Heart right ventricle (tissue), 16 donors: ENCODE results near the gene ZSWIM7. TPM values are rescaled to one million over a fixed set of nuclear protein-coding genes. Genes with fewer than 3 reads are reported as not detected.

Experiments
- ATAC-seq, 8 donors: fragments of 200-7000 bp; cut with Tn5 transposase; one replicate each; pipeline ENCODE4 v1.9.1; 2020; ENCODE audit warnings: mild to moderate bottlenecking in 8 of 8, moderate library complexity in 8 of 8, moderate number of reproducible peaks in 1 of 8
- DNase-seq, 2 donors: peaks; one replicate each; pipeline ENCODE4 v3.0.0-alpha.2; 2020
- H3K27ac ChIP-seq, 10 donors: fragments of 200-600 bp; sonication (generic) in 2 of 10; one replicate each; pipeline versions ENCODE4 v1.5.0 to v1.8.0; 2020 to 2022; ENCODE audit warnings: mild to moderate bottlenecking in 3 of 10
- H3K27me3 ChIP-seq, 7 donors: fragments of 200-600 bp; one replicate each; pipeline ENCODE4 v1.8.0; 2021 to 2022; ENCODE audit warnings: mild to moderate bottlenecking in 2 of 7
- H3K36me3 ChIP-seq, 9 donors: fragments of 200-600 bp; sonication (generic) in 1 of 9; one replicate each; pipeline versions ENCODE4 v1.5.0 to v1.8.0; 2020 to 2022; ENCODE audit warnings: mild to moderate bottlenecking in 2 of 9
- H3K4me1 ChIP-seq, 9 donors: fragments of 200-600 bp; sonication (generic) in 1 of 9; one replicate each; pipeline versions ENCODE4 v1.5.0 to v1.8.0; 2020 to 2022; ENCODE audit warnings: mild to moderate bottlenecking in 4 of 9
- H3K4me3 ChIP-seq, 10 donors: fragments of 200-600 bp; sonication (generic) in 2 of 10; one replicate each; pipeline versions ENCODE4 v1.5.0 to v1.8.0; 2020 to 2022; ENCODE audit warnings: mild to moderate bottlenecking in 7 of 10, moderate library complexity in 2 of 10
- H3K9me3 ChIP-seq, 11 donors: fragments of 200-600 bp in 10 of 11; sonication (generic) in 2 of 11; one replicate each; pipeline versions ENCODE4 v1.5.0 to v1.8.0; 2013 to 2022; ENCODE audit warnings: mild to moderate bottlenecking in 2 of 11, control low read depth in 1 of 11, moderate library complexity in 1 of 11
- CTCF ChIP-seq, 9 donors: fragments of 200-600 bp; sonication (generic) in 2 of 9; IDR thresholded peaks; one replicate each; pipeline versions ENCODE4 v1.5.0 to v1.8.0; 2021 to 2022; ENCODE audit warnings: antibody characterized with exemption in 9 of 9, mild to moderate bottlenecking in 5 of 9, moderate library complexity in 1 of 9
- WGBS, 2 donors: extraction: QIAGEN DNeasy Blood & Tissue Kit; methylation state at CpG; one replicate each; pipeline ENCODE4 v1.1.7; 2013; ENCODE audit warnings: inconsistent platforms in 1 of 2; 5-methylcytosine and 5-hydroxymethylcytosine counted together
- intact Hi-C, 10 donors: fragments of 100-400 bp; cut with DNase I; formaldehyde crosslinking; loops; one replicate each; pipeline versions ENCODE4 v1.11.1 to v1.14.2; 2022
- polyA plus RNA-seq, 2 donors: library from polyadenylated mRNA; stranded (reverse); fragments of 200-250 nt; gene quantifications; one replicate each; pipeline ENCODE4 v1.2.3, GENCODE V29; 2013
- total RNA-seq, 10 donors: library from RNA; stranded (reverse); fragmentation: NEBNext Ultra II Directional in 3 of 10; extraction: Animal tissue kit (Norgen Biotek cat#: 25700) in 3 of 10; gene quantifications; one replicate each; pipeline versions ENCODE4 v1.2.1 to v1.2.4, GENCODE V29; 2021 to 2023
- donor health status: Arrhythmogenic right ventricular cardiomyopathy.
- donor health status: ischemic (EF 13 %, LVEDD 7.1; RV severe dilation, severe dysfunction).
- donor health status: healthy with polysubstance abuse.
- donor health status: DM: no; HTN: yes; CAD: no.
- donor health status: DM: no; HTN: no; CAD: no.
- donor health status: ischemic (EF 25% LVEDD 6.9; RV normal size, moderate dysfunction).
- donor health status: ischemic (EF 25% LVEDD 5.7; RV mildly dilated, moderate dysfunction).
- donor health status: healthy.
- donor health status: DM: yes; HTN: yes; CAD: no.
- donor health status: Ischemic cardiomyopathy.
- donor health status: ischemic (EF 35%, LVEDD 5.7; RV mildly dilated, moderate dysfunction).
- donor health status: nonischemic (EF 11% LVEDD 7.7; RV severe dilation, severe dysfunction).
- donor health status: DM: yes; HTN: yes; CAD: no.
- donor health status: PGD.
- donor health status: ischemic (EF 29% LVEDD 5.4; RV normal size, mild dysfunction).
- donor health status: nonischemic (EF 23%, LVEDD 6.1; RV moderate dilation, normal function).

Gene ZSWIM7
- total and polyA plus RNA-seq, 12 donors: 28.5 to 50.7 (median 34.1) TPM

- no peaks in the 10 kb centered on the region for H3K36me3 ChIP-seq
- TF ChIP-seq CTCF (IDR thresholded peaks at IDR 0.05): no peak
- 4% methylated on average over 62 to 64 of the region's 64 CpGs for WGBS, 2 donors
- H3K9me3 ChIP-seq: peaks cover 0 to 4% (median 0%) of the 10 kb centered on the region in 11 donors
- intact Hi-C loops: loop anchor here in 4 of 10 donors (5.0 to 10.0 kb wide), 2 partner anchors 49 to 52 kb away; partner anchors contain the start of genes TTC19 (in 4 of the 4) and ZSWIM7 (in 4 of the 4)
- H3K4me1 ChIP-seq: peaks cover 6 to 58% (median 18%) of the 10 kb centered on the region in 9 donors
- peaks cover 0 to 27% (median 7%) of the 10 kb centered on the region in 7 donors for H3K27me3 ChIP-seq
- peak in 1 of 2 donors; percentile 26 for DNase-seq
- ATAC-seq: peak in 7 of 8 donors; percentile 18 to 48 (median 25)
- peak overlapping the region; percentile 9 to 71 (median 61) for H3K4me3 ChIP-seq
- peak overlapping the region in 9 of 10 donors; percentile 32 to 78 (median 56) for H3K27ac ChIP-seq
These were observed 53.8 kb downstream of the ZSWIM7 start for GRCh38 chr17:15945527-15946191.

DNA sequence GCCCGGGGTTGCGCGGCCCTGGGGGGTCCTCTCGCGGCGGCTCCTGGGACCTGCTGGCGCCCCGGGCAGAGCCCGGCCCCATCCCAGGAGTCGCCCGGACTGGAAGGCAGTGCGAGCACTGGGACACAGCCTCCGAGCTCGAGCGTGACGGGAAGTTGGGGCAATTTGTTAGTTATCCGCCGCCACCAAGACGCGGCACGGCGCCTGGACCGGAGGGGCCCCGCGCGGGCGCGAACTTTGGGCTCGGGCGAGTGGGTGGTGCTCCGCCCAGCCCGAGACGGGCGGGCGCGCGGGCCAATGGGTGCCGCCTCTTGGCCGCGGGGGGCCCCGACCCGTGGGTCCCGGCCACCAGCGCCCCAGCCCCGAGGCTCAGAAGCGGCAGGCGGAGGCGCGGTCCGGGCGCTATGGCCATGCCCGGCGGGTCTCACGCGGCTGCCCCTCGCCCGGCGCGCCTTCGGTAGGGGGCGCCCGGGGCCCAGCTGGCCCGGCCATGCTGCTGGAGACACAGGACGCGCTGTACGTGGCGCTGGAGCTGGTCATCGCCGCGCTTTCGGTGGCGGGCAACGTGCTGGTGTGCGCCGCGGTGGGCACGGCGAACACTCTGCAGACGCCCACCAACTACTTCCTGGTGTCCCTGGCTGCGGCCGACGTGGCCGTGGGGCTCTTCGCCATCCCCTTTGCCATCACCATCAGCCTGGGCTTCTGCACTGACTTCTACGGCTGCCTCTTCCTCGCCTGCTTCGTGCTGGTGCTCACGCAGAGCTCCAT is 54.6 kb downstream of the ZSWIM7 start, which contains the start of gene ADORA2B:
TSS of gene ADORA2B (plus strand) at position 372 of the 768 bp plus-strand sequence. CDS start at position 491, 119 bp downstream.
- peak; percentile 28 to 68 (median 54) for TF ChIP-seq CTCF (IDR thresholded peaks at IDR 0.05)
- ATAC-seq: peak; percentile 77 to 87 (median 79)
- 0 to 1% methylated on average over 85 to 88 of the region's 88 CpGs for WGBS, 2 donors
- peak within 1 kb of the TSS; percentile 13 to 78 (median 54) for H3K27ac ChIP-seq
- peaks cover 6 to 58% (median 18%) of the 10 kb centered on the region in 9 donors for H3K4me1 ChIP-seq
- peak within 1 kb of the TSS; percentile 9 to 71 (median 61) for H3K4me3 ChIP-seq
- peaks cover 0 to 27% (median 7%) of the 10 kb centered on the region in 7 donors for H3K27me3 ChIP-seq
- no peaks in the 10 kb centered on the region for H3K36me3 ChIP-seq
- intact Hi-C loops: loop anchor here in 4 of 10 donors (5.0 to 10.0 kb wide), 2 partner anchors 50 to 52 kb away; partner anchors contain the start of genes TTC19 (in 4 of the 4) and ZSWIM7 (in 4 of the 4)
- DNase-seq: peak; percentile 41 to 66
- H3K9me3 ChIP-seq: peaks cover 0 to 4% (median 0%) of the 10 kb centered on the region in 11 donors

DNA sequence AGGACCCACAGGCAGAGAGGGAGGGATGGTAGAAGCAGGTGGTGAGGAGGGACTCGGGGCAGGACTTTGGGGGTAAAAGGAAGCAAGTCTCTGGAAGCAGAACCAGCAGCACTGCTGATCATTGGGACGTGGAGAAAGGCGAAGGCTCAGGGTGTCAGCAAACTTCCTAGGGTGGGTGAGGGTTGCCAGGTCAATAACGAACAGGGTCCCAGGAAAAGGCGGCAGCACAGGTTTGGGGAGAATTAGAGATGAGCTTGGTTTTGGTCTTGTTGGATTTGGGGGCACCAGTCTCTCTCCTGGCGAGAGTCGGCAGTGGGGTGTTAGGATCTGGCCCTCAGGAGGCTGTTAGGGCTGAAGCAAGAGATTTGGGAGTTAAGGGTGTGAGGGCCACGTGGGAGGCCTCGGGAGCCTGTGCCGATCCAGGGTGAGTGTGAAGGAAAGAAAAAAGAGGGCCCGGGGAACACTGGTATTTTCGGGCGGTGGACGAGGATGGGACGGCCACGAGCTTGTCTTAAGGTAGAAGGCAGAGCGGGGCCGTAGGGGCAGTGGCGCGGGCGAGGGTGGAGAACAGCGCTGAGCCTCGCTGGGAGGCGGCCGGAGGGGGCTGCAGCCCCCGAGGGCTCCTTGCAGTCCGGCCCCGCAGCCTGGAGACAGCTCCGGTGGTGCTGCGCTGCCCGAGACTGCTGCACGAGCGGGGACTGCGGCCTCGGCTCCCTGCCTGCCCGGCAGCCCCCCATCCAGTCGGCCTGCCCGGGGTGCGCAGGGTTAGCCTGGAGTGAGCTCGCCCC is 55.3 kb downstream of the ZSWIM7 start:
- intact Hi-C loops: loop anchor here in 2 of 10 donors (10.0 kb wide), 1 partner anchor 51 kb away; the partner anchor contains the start of genes TTC19 (in 2 of the 2) and ZSWIM7 (in 2 of the 2)
- WGBS, 2 donors: 19 to 20% methylated on average over 35 to 40 of the region's 40 CpGs

More for the DNA sequence above, 55.3 kb downstream of the ZSWIM7 start:
- DNase-seq: no peak
- Histone ChIP-seq H3K4me3 (peak overlapping the region; percentile 9 to 71 (median 61)), H3K4me1 (peaks cover 6 to 58% (median 18%) of the 10 kb centered on the region in 9 donors), H3K27ac (peak overlapping the region in 6 of 10 donors; percentile 32 to 78 (median 65)), H3K36me3 (no peaks in the 10 kb centered on the region), H3K27me3 (peaks cover 0 to 27% (median 7%) of the 10 kb centered on the region in 7 donors), H3K9me3 (peaks cover 0 to 4% (median 0%) of the 10 kb centered on the region in 11 donors)
- peak in 3 of 8 donors; percentile 2 to 21 (median 3) for ATAC-seq
- no peak for TF ChIP-seq CTCF (IDR thresholded peaks at IDR 0.05)
